OCI-LY3 (cell line): ENCODE measurements around the gene CCDC92.
"Not testable (repeated sequence)": the region's sequence is repeated elsewhere in the genome, so short reads cannot be mapped to it uniquely, and the experiment has no call there.

ENCODE experiments used
- H2AFZ ChIP-seq: fragments of 200-600, 300-600 bp; shearing (Covaris generic); 2 replicates; pipeline ENCODE4 v1.6.0; 2014; ENCODE audit warnings: antibody characterized with exemption, low read depth, low read length
- H3K27ac ChIP-seq: fragments of 200-600, 300-600 bp; sonication (generic); 2 replicates; pipeline ENCODE4 v1.5.1; 2014; ENCODE audit warnings: mild to moderate bottlenecking, low read length, moderate library complexity, mixed read lengths
- H3K27me3 ChIP-seq: fragments of 200-600, 300-600 bp; sonication (generic); 2 replicates; pipeline ENCODE4 v1.6.1; 2014; ENCODE audit warnings: low read depth, low read length, mixed read lengths
- H3K36me3 ChIP-seq: fragments of 200-600, 300-600 bp; sonication (generic); replicated peaks from 2 replicates; pipeline ENCODE3; 2014; ENCODE audit warnings: low read depth, low read length, mixed read lengths
- H3K4me1 ChIP-seq: fragments of 300-600, 200-600 bp; sonication (generic); 2 replicates; pipeline ENCODE4 v1.6.1; 2014; ENCODE audit warnings: low read length, mixed read lengths
- H3K4me2 ChIP-seq: fragments of 200-600, 300-600 bp; sonication (generic); 2 replicates; pipeline ENCODE4 v1.6.1; 2014; ENCODE audit warnings: low read length, mixed read lengths
- H3K4me3 ChIP-seq: fragments of 300-600, 200-600 bp; sonication (generic); 2 replicates; pipeline ENCODE4 v1.5.1; 2014; ENCODE audit warnings: antibody characterized with exemption, mild to moderate bottlenecking, low read length, moderate library complexity
- H3K79me2 ChIP-seq: fragments of 300-600, 200-600 bp; shearing (Covaris generic); 2 replicates; pipeline ENCODE4 v1.6.1; 2014; ENCODE audit warnings: mild to moderate bottlenecking, low read length, mixed read lengths
- H3K9ac ChIP-seq: fragments of 300-600, 200-600 bp; shearing (Covaris generic); 2 replicates; pipeline ENCODE4 v1.6.0; 2014; ENCODE audit warnings: mild to moderate bottlenecking, low read length, moderate library complexity
- H3K9me3 ChIP-seq: fragments of 200-600, 300-600 bp; shearing (Covaris generic); 2 replicates; pipeline ENCODE4 v1.6.1; 2014; ENCODE audit warnings: low read length, mixed read lengths; ENCODE audit not compliant: insufficient read depth
- H4K20me1 ChIP-seq: fragments of 200-600, 300-600 bp; sonication (generic); 2 replicates; pipeline ENCODE4 v1.6.1; 2016; ENCODE audit warnings: low read length, mixed read lengths; ENCODE audit not compliant: insufficient read depth
- CTCF ChIP-seq: fragments of 200-600, 300-600 bp; sonication (generic); IDR thresholded peaks from 2 replicates; pipeline ENCODE4 v1.5.1; 2014; ENCODE audit warnings: antibody characterized with exemption, low read length, low read depth
- EZH2phosphoT487 ChIP-seq: fragments of 200-600 bp; shearing (Covaris generic); IDR thresholded peaks from 2 replicates; pipeline ENCODE4 v1.6.1; 2018; ENCODE audit warnings: antibody characterized with exemption, mixed run types, low read depth

CCDC92 gene

GRCh38 chr12:123948796-123949769, 23.5 kb downstream of the CCDC92 start:
- no peak overlapping the region for H2AFZ ChIP-seq
- no peaks in the 10 kb centered on the region for H4K20me1 ChIP-seq
- H3K79me2 ChIP-seq = no peaks in the 10 kb centered on the region
- H3K27ac ChIP-seq = no peak overlapping the region
- H3K9me3 ChIP-seq = no peaks in the 10 kb centered on the region
- no peak for TF ChIP-seq EZH2phosphoT487
- no peak for TF ChIP-seq CTCF
- no peak overlapping the region for H3K9ac ChIP-seq
- no peaks in the 10 kb centered on the region for H3K27me3 ChIP-seq
- no peak overlapping the region for H3K4me2 ChIP-seq
- H3K36me3 ChIP-seq = no peaks in the 10 kb centered on the region
- H3K4me3 ChIP-seq = no peak overlapping the region
- no peaks in the 10 kb centered on the region for H3K4me1 ChIP-seq

- H4K20me1 ChIP-seq = no peaks in the 10 kb centered on the region
- no peaks in the 10 kb centered on the region for H3K36me3 ChIP-seq
- no peak overlapping the region for H2AFZ ChIP-seq
- no peaks in the 10 kb centered on the region for H3K4me1 ChIP-seq
- H3K27ac ChIP-seq = no peak overlapping the region
- no peak overlapping the region for H3K4me2 ChIP-seq
- H3K4me3 ChIP-seq = no peak overlapping the region
- H3K79me2 ChIP-seq = no peaks in the 10 kb centered on the region
- H3K9me3 ChIP-seq = no peaks in the 10 kb centered on the region
- no peak for TF ChIP-seq EZH2phosphoT487
- TF ChIP-seq CTCF = no peak
- H3K9ac ChIP-seq = no peak overlapping the region
- no peaks in the 10 kb centered on the region for H3K27me3 ChIP-seq
Observed at GRCh38 chr12:123948401-123948795, 24.2 kb downstream of the CCDC92 start.

- H3K4me2 ChIP-seq, H3K9me3 ChIP-seq, H3K79me2 ChIP-seq, H4K20me1 ChIP-seq, H3K4me1 ChIP-seq, H3K27me3 ChIP-seq, H3K27ac ChIP-seq, H3K9ac ChIP-seq, H2AFZ ChIP-seq, H3K36me3 ChIP-seq, H3K4me3 ChIP-seq: not testable (repeated sequence)
Observed at GRCh38 chr12:123947531-123947930, 25.1 kb downstream of the CCDC92 start.

GRCh38 chr12:123946516-123947505, 25.8 kb downstream of the CCDC92 start:
- H3K27me3 ChIP-seq, H3K9me3 ChIP-seq, H3K4me3 ChIP-seq, H3K4me2 ChIP-seq, H2AFZ ChIP-seq, H4K20me1 ChIP-seq, H3K27ac ChIP-seq, H3K79me2 ChIP-seq, H3K9ac ChIP-seq, H3K4me1 ChIP-seq, H3K36me3 ChIP-seq: not testable (repeated sequence)

GRCh38 chr12:123946152-123946515, 26.5 kb downstream of the CCDC92 start:
- H3K9ac ChIP-seq = no peak overlapping the region
- no peaks in the 10 kb centered on the region for H3K9me3 ChIP-seq
- H3K4me1 ChIP-seq = no peaks in the 10 kb centered on the region
- no peak overlapping the region for H3K4me3 ChIP-seq
- H2AFZ ChIP-seq = no peak overlapping the region
- TF ChIP-seq EZH2phosphoT487 (no peak), CTCF (no peak)
- H3K79me2 ChIP-seq = no peaks in the 10 kb centered on the region
- no peaks in the 10 kb centered on the region for H4K20me1 ChIP-seq
- peaks cover 5% of the 10 kb centered on the region for H3K36me3 ChIP-seq
- no peak overlapping the region for H3K27ac ChIP-seq
- no peaks in the 10 kb centered on the region for H3K27me3 ChIP-seq
- H3K4me2 ChIP-seq = no peak overlapping the region
